LNCAP (cell line): Measurements from ENCODE around the gene ARHGAP45.

Source experiments
- CTCF ChIP-seq: fragments of 450-650 bp; IDR thresholded peaks from 2 replicates; pipeline ENCODE4 v1.5.1; 2017; ENCODE audit warnings: mild to moderate bottlenecking

The ARHGAP45 gene

GRCh38 chr19:1066748-1067340, at the start of gene ARHGAP45:
ARHGAP45 (plus strand) TSS chr19:1067167; CDS start chr19:1067406, 239 bp downstream.
- TF ChIP-seq CTCF: no peak

- no peak for TF ChIP-seq CTCF
These were observed 49.1 kb upstream of the ARHGAP45 start for GRCh38 chr19:1017906-1018305.

GRCh38 chr19:1018393-1018792, 48.6 kb upstream of the ARHGAP45 start:
- no peak for TF ChIP-seq CTCF

GRCh38 chr19:1018932-1019615, 47.9 kb upstream of the ARHGAP45 start:
- TF ChIP-seq CTCF: no peak

- no peak for TF ChIP-seq CTCF
These were observed 47.4 kb upstream of the ARHGAP45 start for GRCh38 chr19:1019616-1019961.

GRCh38 chr19:1019980-1020867, 46.7 kb upstream of the ARHGAP45 start:
- TF ChIP-seq CTCF: no peak

GRCh38 chr19:1020868-1021425, 46.0 kb upstream of the ARHGAP45 start, which contains the start of gene TMEM259:
TMEM259 (minus strand) TSS chr19:1021123; CDS start chr19:1020996, 127 bp downstream.
- no peak for TF ChIP-seq CTCF
